HG02840 (cell line): Measurements from ENCODE around the gene ST3GAL3.

Source experiments
- ATAC-seq: cut with Tn5 transposase; IDR thresholded peaks from one replicate; pipeline ENCODE4 v1.9.1; 2021; ENCODE audit warnings: mild to moderate bottlenecking, moderate library complexity, moderate number of reproducible peaks; ENCODE audit not compliant: unreplicated experiment, low FRiP score

The ST3GAL3 gene

GRCh38 chr1:43871181-43871910 is 164.0 kb downstream of the ST3GAL3 start:
- ATAC-seq: no peak

- ATAC-seq: no peak
Measured at GRCh38 chr1:43872280-43872679, 164.9 kb downstream of the ST3GAL3 start.

GRCh38 chr1:43873851-43874250 is 166.5 kb downstream of the ST3GAL3 start:
- ATAC-seq: no peak

- no peak for ATAC-seq
Measured at GRCh38 chr1:43874716-43875115, 167.4 kb downstream of the ST3GAL3 start.

- ATAC-seq: no peak
Measured at GRCh38 chr1:43875331-43875730, 168.0 kb downstream of the ST3GAL3 start.

- no peak for ATAC-seq
Measured at GRCh38 chr1:43877101-43877500, 169.8 kb downstream of the ST3GAL3 start.

- no peak for ATAC-seq
Measured at GRCh38 chr1:43878440-43878839, 171.1 kb downstream of the ST3GAL3 start.

GRCh38 chr1:43878854-43879253 is 171.5 kb downstream of the ST3GAL3 start:
- ATAC-seq: no peak

- no peak for ATAC-seq
Measured at GRCh38 chr1:43879414-43879813, 172.1 kb downstream of the ST3GAL3 start.

GRCh38 chr1:43879996-43880395 is 172.7 kb downstream of the ST3GAL3 start:
- no peak for ATAC-seq

GRCh38 chr1:43880604-43881003 is 173.3 kb downstream of the ST3GAL3 start:
- no peak for ATAC-seq

- ATAC-seq: no peak
Measured at GRCh38 chr1:43881415-43881814, 174.1 kb downstream of the ST3GAL3 start.

GRCh38 chr1:43882763-43883162 is 175.4 kb downstream of the ST3GAL3 start:
- ATAC-seq: no peak

GRCh38 chr1:43883321-43883720 is 176.0 kb downstream of the ST3GAL3 start:
- ATAC-seq: no peak

GRCh38 chr1:43885279-43885801 is 178.0 kb downstream of the ST3GAL3 start:
- ATAC-seq: no peak

GRCh38 chr1:43887748-43888147 is 180.4 kb downstream of the ST3GAL3 start:
- ATAC-seq: no peak

- ATAC-seq: no peak
Measured at GRCh38 chr1:43890815-43891214, 183.5 kb downstream of the ST3GAL3 start.

GRCh38 chr1:43893006-43893405 is 185.7 kb downstream of the ST3GAL3 start:
- no peak for ATAC-seq

- ATAC-seq: no peak
Measured at GRCh38 chr1:43898981-43899380, 191.6 kb downstream of the ST3GAL3 start.

- ATAC-seq: no peak
Measured at GRCh38 chr1:43900386-43900785, 193.1 kb downstream of the ST3GAL3 start.

GRCh38 chr1:43901196-43901961 is 194.0 kb downstream of the ST3GAL3 start:
- ATAC-seq: no peak
